Fibroblast of peridontal ligament (primary cell): ENCODE data around the gene CBX8.

Experiments
- DNase-seq: peaks from one replicate; pipeline ENCODE4 v3.0.0-alpha.2; 2010; ENCODE audit errors: extremely low read depth

The CBX8 gene

GRCh38 chr17:79750650-79751545 lies 46.0 kb downstream of the CBX8 start:
- DNase-seq, result no peak

- no peak for DNase-seq
Measured at GRCh38 chr17:79749958-79750357, 46.9 kb downstream of the CBX8 start.

GRCh38 chr17:79749156-79749815 lies 47.6 kb downstream of the CBX8 start:
- peak; percentile 69 for DNase-seq

GRCh38 chr17:79748295-79749099 lies 48.4 kb downstream of the CBX8 start:
- no peak for DNase-seq

GRCh38 chr17:79747508-79748294 lies 49.2 kb downstream of the CBX8 start:
- no peak for DNase-seq

- DNase-seq, result no peak
Measured at GRCh38 chr17:79746889-79747507, 49.9 kb downstream of the CBX8 start.

GRCh38 chr17:79745641-79746105 lies 51.2 kb downstream of the CBX8 start:
- no peak for DNase-seq

GRCh38 chr17:79743614-79744013 lies 53.3 kb downstream of the CBX8 start:
- DNase-seq, result no peak

- no peak for DNase-seq
Measured at GRCh38 chr17:79742951-79743476, 53.9 kb downstream of the CBX8 start.

GRCh38 chr17:79742589-79742918 lies 54.3 kb downstream of the CBX8 start:
- no peak for DNase-seq
